H9 (cell line): Measurements from ENCODE around the gene PRPF4. TPM values are rescaled to one million over a fixed set of nuclear protein-coding genes. Genes with fewer than 3 reads are reported as not detected.

Experiments
- DNase-seq: peaks from one replicate; pipeline ENCODE4 v3.0.0-alpha.2; 2017
- H2AFZ ChIP-seq: one replicate; pipeline ENCODE4 v1.6.1; 2013; ENCODE audit warnings: mild to moderate bottlenecking, low read length, control low read depth, moderate library complexity
- H2AK5ac ChIP-seq: 2 replicates; pipeline ENCODE4 v1.6.1; 2013; ENCODE audit warnings: low read length, control low read depth, mixed read lengths; ENCODE audit not compliant: insufficient read length
- H2BK120ac ChIP-seq: one replicate; pipeline ENCODE4 v1.6.1; 2013; ENCODE audit warnings: low read depth, mild to moderate bottlenecking, low read length, control low read depth, inconsistent platforms; ENCODE audit not compliant: poor library complexity, severe bottlenecking
- H2BK12ac ChIP-seq: 2 replicates; pipeline ENCODE4 v1.6.1; 2013; ENCODE audit warnings: low read length, control low read depth, mixed read lengths, low read depth; ENCODE audit not compliant: insufficient read length
- H2BK15ac ChIP-seq: 2 replicates; pipeline ENCODE4 v1.6.1; 2013; ENCODE audit warnings: low read depth, low read length, control low read depth
- H2BK20ac ChIP-seq: one replicate; pipeline ENCODE4 v1.6.1; 2013; ENCODE audit warnings: low read depth, mild to moderate bottlenecking, low read length, control low read depth, inconsistent platforms; ENCODE audit not compliant: poor library complexity, severe bottlenecking
- H2BK5ac ChIP-seq: 2 replicates; pipeline ENCODE4 v1.6.1; 2013; ENCODE audit warnings: low read length, control low read depth, mixed read lengths; ENCODE audit not compliant: insufficient read length
- H3K14ac ChIP-seq: 2 replicates; pipeline ENCODE4 v1.6.1; 2013; ENCODE audit warnings: low read length, control low read depth; ENCODE audit not compliant: insufficient read depth
- H3K18ac ChIP-seq: 2 replicates; pipeline ENCODE4 v1.6.1; 2013; ENCODE audit warnings: low read depth, mild to moderate bottlenecking, mixed read lengths, low read length, control low read depth; ENCODE audit not compliant: insufficient read length
- H3K23ac ChIP-seq: 2 replicates; pipeline ENCODE4 v1.6.1; 2013; ENCODE audit warnings: low read length, control low read depth, mixed read lengths, low read depth; ENCODE audit not compliant: insufficient read length
- H3K23me2 ChIP-seq: 2 replicates; pipeline ENCODE4 v1.6.1; 2013; ENCODE audit warnings: low read depth, mild to moderate bottlenecking, mixed read lengths, low read length, control low read depth; ENCODE audit not compliant: insufficient read length, poor library complexity, severe bottlenecking
- H3K27ac ChIP-seq: 2 replicates; pipeline ENCODE4 v1.5.1; 2013; ENCODE audit warnings: low read length, control low read depth, mixed read lengths, low read depth; ENCODE audit not compliant: insufficient read length
- H3K27me3 ChIP-seq: 2 replicates; pipeline ENCODE4 v1.6.1; 2013; ENCODE audit warnings: low read length, control low read depth, inconsistent platforms; ENCODE audit not compliant: insufficient read depth
- H3K4ac ChIP-seq: 2 replicates; pipeline ENCODE4 v1.6.1; 2013; ENCODE audit warnings: low read depth, mild to moderate bottlenecking, control low read depth, inconsistent platforms, low read length, moderate library complexity
- H3K4me1 ChIP-seq: 2 replicates; pipeline ENCODE4 v1.6.1; 2013; ENCODE audit warnings: low read length, control low read depth, inconsistent platforms; ENCODE audit not compliant: insufficient read depth
- H3K4me2 ChIP-seq: 2 replicates; pipeline ENCODE4 v1.6.1; 2013; ENCODE audit warnings: low read length, control low read depth, mixed read lengths; ENCODE audit not compliant: insufficient read length, insufficient read depth
- H3K56ac ChIP-seq: 2 replicates; pipeline ENCODE4 v1.6.1; 2013; ENCODE audit warnings: low read depth, mild to moderate bottlenecking, mixed read lengths, low read length, control low read depth; ENCODE audit not compliant: insufficient read length
- H3K79me1 ChIP-seq: 2 replicates; pipeline ENCODE4 v1.6.1; 2013; ENCODE audit warnings: low read depth, mild to moderate bottlenecking, moderate library complexity, low read length, control low read depth, inconsistent platforms; ENCODE audit not compliant: insufficient read depth, poor library complexity, severe bottlenecking
- H3K79me2 ChIP-seq: 2 replicates; pipeline ENCODE4 v1.6.1; 2013; ENCODE audit warnings: low read length, control low read depth, inconsistent platforms; ENCODE audit not compliant: insufficient read depth
- H3K9ac ChIP-seq: 2 replicates; pipeline ENCODE4 v1.6.1; 2013; ENCODE audit warnings: low read length, control low read depth, mixed read lengths; ENCODE audit not compliant: insufficient read length; ENCODE audit errors: extremely low read depth
- H3K9me3 ChIP-seq: one replicate; pipeline ENCODE4 v1.6.1; 2013; ENCODE audit warnings: low read depth, low read length, inconsistent platforms; ENCODE audit not compliant: control insufficient read depth
- H3T11ph ChIP-seq: one replicate; pipeline ENCODE4 v1.6.1; 2013; ENCODE audit warnings: mild to moderate bottlenecking, low read length, control low read depth, inconsistent platforms
- H4K20me1 ChIP-seq: one replicate; pipeline ENCODE4 v1.6.1; 2013; ENCODE audit not compliant: control insufficient read depth, insufficient read length, insufficient read depth
- H4K5ac ChIP-seq: 2 replicates; pipeline ENCODE4 v1.6.1; 2013; ENCODE audit warnings: low read depth, mild to moderate bottlenecking, mixed read lengths, low read length, control low read depth; ENCODE audit not compliant: insufficient read length
- H4K8ac ChIP-seq: replicated peaks from 2 replicates; pipeline ENCODE4 v1.6.1; 2013; ENCODE audit warnings: low read length, control low read depth, mixed read lengths, low read depth; ENCODE audit not compliant: insufficient read length
- H4K91ac ChIP-seq: 2 replicates; pipeline ENCODE4 v1.6.1; 2013; ENCODE audit warnings: low read depth, mild to moderate bottlenecking, moderate library complexity, mixed read lengths, low read length, control low read depth; ENCODE audit not compliant: insufficient read length
- H3K27ac Mint-ChIP-seq, 3 experiments: 2 replicates in 2 of 3; 3 replicates in 1 of 3; pipeline ENCODE4 v1.8.0; 2020 to 2021; ENCODE audit warnings: mixed read lengths in 3 of 3, mild to moderate bottlenecking in 1 of 3, moderate library complexity in 1 of 3
- H3K27me3 Mint-ChIP-seq: 2 replicates; pipeline ENCODE4 v1.8.0; 2021; ENCODE audit warnings: low read depth, mild to moderate bottlenecking, moderate library complexity, mixed read lengths
- H3K36me3 Mint-ChIP-seq, 3 experiments: 2 replicates in 2 of 3; 3 replicates in 1 of 3; pipeline ENCODE4 v1.8.0; 2020 to 2021; ENCODE audit warnings: low read depth in 3 of 3, mixed read lengths in 3 of 3; ENCODE audit not compliant: insufficient read depth in 1 of 3
- H3K4me1 Mint-ChIP-seq, 2 experiments: 2 replicates each; pipeline ENCODE4 v1.8.0; 2020; ENCODE audit warnings: mixed read lengths in 2 of 2
- H3K4me3 Mint-ChIP-seq, 2 experiments: 2 replicates in 1 of 2; 3 replicates in 1 of 2; pipeline ENCODE4 v1.8.0; 2020 to 2021; ENCODE audit warnings: mild to moderate bottlenecking in 2 of 2, mixed read lengths in 2 of 2, moderate library complexity in 1 of 2
- H3K9me3 Mint-ChIP-seq, 2 experiments: 2 replicates in 1 of 2; 3 replicates in 1 of 2; pipeline ENCODE4 v1.8.0; 2020; ENCODE audit warnings: mild to moderate bottlenecking in 2 of 2, mixed read lengths in 2 of 2, moderate library complexity in 1 of 2
- WGBS: extraction: QIAGEN DNeasy Blood & Tissue Kit; methylation state at CpG from one replicate; pipeline ENCODE4 v1.1.7; 2013; ENCODE audit warnings: missing lambda C conversion rate, low lambda C conversion rate, mixed read lengths; ENCODE audit not compliant: insufficient read length; ENCODE audit errors: extremely low coverage; 5-methylcytosine and 5-hydroxymethylcytosine counted together
- total RNA-seq: library from RNA; stranded (reverse); gene quantifications from 2 replicates; pipeline ENCODE4 v1.2.1, GENCODE V29; 2021
- TF ChIP-seq, protein P1 (sequence below): fragments of 200-600 bp; sonication (generic); conservative IDR thresholded peaks from 3 replicates; pipeline ENCODE4 v1.8.0; 2021; ENCODE audit warnings: antibody characterized with exemption, mild to moderate bottlenecking

Gene PRPF4
- total RNA-seq, 1 experiment from 2014 or later = 49.8 TPM

DNA sequence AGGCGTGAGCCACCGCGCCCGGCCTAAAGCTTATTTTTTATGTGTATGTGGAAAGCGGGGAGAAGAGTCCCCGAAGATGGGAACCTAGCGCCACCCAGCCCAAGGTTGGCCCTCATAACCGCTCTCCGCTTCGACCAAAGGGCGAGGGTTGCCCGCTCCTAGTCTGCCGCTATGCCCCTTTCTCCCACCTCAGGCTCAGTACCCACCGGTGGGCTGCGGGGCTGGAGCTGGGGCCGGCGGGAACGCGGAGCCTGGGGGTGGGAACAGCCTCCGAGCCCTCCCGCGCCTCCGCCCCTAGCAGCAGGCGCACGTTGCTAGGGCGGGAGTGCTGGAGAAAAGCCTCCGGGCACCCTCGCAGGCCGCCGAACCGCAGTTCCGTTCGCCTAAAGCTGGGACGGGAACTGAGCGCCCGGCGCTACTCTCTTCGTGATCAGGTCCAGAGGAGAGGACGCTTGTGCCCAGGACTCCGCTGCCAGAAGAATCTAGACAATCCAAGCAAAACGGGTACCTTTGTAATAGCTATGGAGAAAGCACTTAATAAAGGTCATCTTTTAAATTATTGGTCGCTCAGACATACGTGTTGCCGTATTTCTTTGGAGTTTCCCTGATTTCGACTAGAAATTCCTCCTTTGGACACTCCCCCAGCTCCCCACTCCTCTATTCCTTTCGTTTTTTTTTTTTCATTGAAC lies 64.7 kb downstream of the PRPF4 start, which contains the start of gene WDR31:
Gene WDR31 (minus strand): TSS at position 265 of the 689 bp plus-strand sequence. CDS start 8,253 bp downstream, outside the sequence.
- Histone ChIP-seq H3K14ac (no peak within 1 kb of the TSS), H3K9me3 (no peaks in the 10 kb centered on the region), H2BK12ac (no peak within 1 kb of the TSS), H3K18ac (no peak within 1 kb of the TSS), H3K79me1 (no peaks in the 10 kb centered on the region), H3K27me3 (no peaks in the 10 kb centered on the region; the same call in 1 of the 2 replicates), H2AFZ (peak within 1 kb of the TSS; percentile 66), H3K9ac (peak within 1 kb of the TSS; percentile 31), H4K8ac (no peak within 1 kb of the TSS), H3K4me2 (peak within 1 kb of the TSS; percentile 75), H2BK5ac (no peak within 1 kb of the TSS), H4K20me1 (no peaks in the 10 kb centered on the region), H4K5ac (no peak within 1 kb of the TSS), H3K4me1 (no peaks in the 10 kb centered on the region), H3K23me2 (peaks cover 9% of the 10 kb centered on the region), H3T11ph (no peak within 1 kb of the TSS), H4K91ac (no peak within 1 kb of the TSS), H3K56ac (no peak within 1 kb of the TSS), H3K27ac (no peak within 1 kb of the TSS), H3K4ac (no peak within 1 kb of the TSS), H2BK20ac (no peak within 1 kb of the TSS), H2BK120ac (no peak within 1 kb of the TSS), H3K79me2 (no peaks in the 10 kb centered on the region), H3K23ac (no peak within 1 kb of the TSS), H2AK5ac (no peak within 1 kb of the TSS), H2BK15ac (no peak within 1 kb of the TSS)
- H3K27ac Mint-ChIP-seq = peak within 1 kb of the TSS in 1 of 3 experiments; percentile 87; a peak in 2 of 7 replicates
- TF ChIP-seq, protein P1, sequence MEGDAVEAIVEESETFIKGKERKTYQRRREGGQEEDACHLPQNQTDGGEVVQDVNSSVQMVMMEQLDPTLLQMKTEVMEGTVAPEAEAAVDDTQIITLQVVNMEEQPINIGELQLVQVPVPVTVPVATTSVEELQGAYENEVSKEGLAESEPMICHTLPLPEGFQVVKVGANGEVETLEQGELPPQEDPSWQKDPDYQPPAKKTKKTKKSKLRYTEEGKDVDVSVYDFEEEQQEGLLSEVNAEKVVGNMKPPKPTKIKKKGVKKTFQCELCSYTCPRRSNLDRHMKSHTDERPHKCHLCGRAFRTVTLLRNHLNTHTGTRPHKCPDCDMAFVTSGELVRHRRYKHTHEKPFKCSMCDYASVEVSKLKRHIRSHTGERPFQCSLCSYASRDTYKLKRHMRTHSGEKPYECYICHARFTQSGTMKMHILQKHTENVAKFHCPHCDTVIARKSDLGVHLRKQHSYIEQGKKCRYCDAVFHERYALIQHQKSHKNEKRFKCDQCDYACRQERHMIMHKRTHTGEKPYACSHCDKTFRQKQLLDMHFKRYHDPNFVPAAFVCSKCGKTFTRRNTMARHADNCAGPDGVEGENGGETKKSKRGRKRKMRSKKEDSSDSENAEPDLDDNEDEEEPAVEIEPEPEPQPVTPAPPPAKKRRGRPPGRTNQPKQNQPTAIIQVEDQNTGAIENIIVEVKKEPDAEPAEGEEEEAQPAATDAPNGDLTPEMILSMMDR = no peak
- H3K27me3 Mint-ChIP-seq = peaks cover 38% of the 10 kb centered on the region
- no peaks in the 10 kb centered on the region; a peak in 1 of 5 replicates for H3K9me3 Mint-ChIP-seq
- DNase-seq = peak; percentile 90
- H3K36me3 Mint-ChIP-seq = no peaks in the 10 kb centered on the region
- H3K4me1 Mint-ChIP-seq = peaks cover 0 to 7% of the 10 kb centered on the region in 2 experiments
- no CpG with 5 or more reads among the region's 46 CpGs for WGBS
- peak within 1 kb of the TSS; percentile 67 to 84 for H3K4me3 Mint-ChIP-seq
